DND-41 (cell line): ENCODE data around the gene CAT.

Experiments
- ATAC-seq: fragments of 200-7000 bp; cut with Tn5 transposase; 3 replicates; pipeline ENCODE4 v1.9.1; 2021; ENCODE audit warnings: low read depth; ENCODE audit not compliant: insufficient read depth
- DNase-seq: peaks from one replicate; pipeline ENCODE4 v3.0.0-alpha.2; 2020
- H2AFZ ChIP-seq: 2 replicates; pipeline ENCODE4 v1.6.0; 2012; ENCODE audit warnings: low read depth, low read length
- H3K27ac ChIP-seq: 2 replicates; pipeline ENCODE4 v1.5.1; 2012; ENCODE audit warnings: low read length, inconsistent platforms
- H3K27me3 ChIP-seq: fragments of 200-600 bp; sonication (generic); 2 replicates; pipeline ENCODE4 v1.6.0; 2012; ENCODE audit warnings: low read length, mild to moderate bottlenecking, inconsistent platforms; ENCODE audit not compliant: insufficient read depth, poor library complexity
- H3K36me3 ChIP-seq: 2 replicates; pipeline ENCODE4 v1.5.1; 2012; ENCODE audit warnings: low read length, inconsistent platforms; ENCODE audit not compliant: insufficient read depth
- H3K4me1 ChIP-seq: 2 replicates; pipeline ENCODE4 v1.5.1; 2012; ENCODE audit warnings: mild to moderate bottlenecking, low read length; ENCODE audit not compliant: insufficient read depth
- H3K4me2 ChIP-seq: 2 replicates; pipeline ENCODE4 v1.6.0; 2012; ENCODE audit warnings: mild to moderate bottlenecking, moderate library complexity, low read length, inconsistent platforms; ENCODE audit not compliant: insufficient read depth
- H3K4me3 ChIP-seq, 2 experiments: fragments of 200-600 bp in 1 of 2; shearing (Covaris generic) in 1 of 2; 2 replicates each; pipeline ENCODE4 v1.5.1; 2012 to 2016; ENCODE audit warnings: inconsistent platforms in 2 of 2, low read length in 2 of 2, mild to moderate bottlenecking in 2 of 2, low read depth in 1 of 2, moderate library complexity in 1 of 2
- H3K79me2 ChIP-seq: 2 replicates; pipeline ENCODE4 v1.6.0; 2012; ENCODE audit warnings: low read length, inconsistent platforms; ENCODE audit not compliant: insufficient read depth
- H3K9ac ChIP-seq: 2 replicates; pipeline ENCODE4 v1.6.0; 2012; ENCODE audit warnings: low read depth, mild to moderate bottlenecking, inconsistent platforms, low read length, moderate library complexity
- H3K9me3 ChIP-seq: 2 replicates; pipeline ENCODE4 v1.5.1; 2012; ENCODE audit warnings: low read length, moderate library complexity, mild to moderate bottlenecking, inconsistent platforms; ENCODE audit not compliant: insufficient read depth, severe bottlenecking
- H4K20me1 ChIP-seq: 2 replicates; pipeline ENCODE4 v1.6.0; 2012; ENCODE audit warnings: low read length; ENCODE audit not compliant: insufficient read depth
- CTCF ChIP-seq: IDR thresholded peaks from 2 replicates; pipeline ENCODE4 v1.5.1; 2012; ENCODE audit warnings: borderline replicate concordance, low read length, moderate library complexity, mild to moderate bottlenecking; ENCODE audit not compliant: poor library complexity, severe bottlenecking; ENCODE audit errors: extremely low read depth
- EZH2 ChIP-seq: IDR thresholded peaks from 3 replicates; pipeline ENCODE4 v1.6.1; 2012; ENCODE audit warnings: borderline replicate concordance, low read depth, mild to moderate bottlenecking, moderate library complexity, low read length, inconsistent platforms; ENCODE audit not compliant: severe bottlenecking

The CAT gene

GRCh38 chr11:34505874-34506273 lies 67.1 kb downstream of the CAT start:
- H3K36me3 ChIP-seq, result no peaks in the 10 kb centered on the region
- no peak overlapping the region for H3K4me2 ChIP-seq
- H3K27ac ChIP-seq, result no peak overlapping the region
- TF ChIP-seq EZH2, result no peak
- TF ChIP-seq CTCF, result no peak
- no peaks in the 10 kb centered on the region for H3K4me1 ChIP-seq
- H2AFZ ChIP-seq, result no peak overlapping the region
- no peaks in the 10 kb centered on the region for H3K9me3 ChIP-seq
- H3K9ac ChIP-seq, result no peak overlapping the region
- no peak for DNase-seq
- H3K27me3 ChIP-seq, result peaks cover 2% of the 10 kb centered on the region
- H4K20me1 ChIP-seq, result no peaks in the 10 kb centered on the region
- ATAC-seq, result no peak
- H3K79me2 ChIP-seq, result no peaks in the 10 kb centered on the region
- no peak overlapping the region for H3K4me3 ChIP-seq

- Histone ChIP-seq H4K20me1 (no peaks in the 10 kb centered on the region), H3K79me2 (no peaks in the 10 kb centered on the region), H3K9ac (no peak overlapping the region), H3K36me3 (no peaks in the 10 kb centered on the region), H3K4me1 (no peaks in the 10 kb centered on the region), H2AFZ (no peak overlapping the region), H3K27ac (no peak overlapping the region), H3K9me3 (no peaks in the 10 kb centered on the region), H3K4me2 (no peak overlapping the region), H3K4me3 (no peak overlapping the region), H3K27me3 (peaks cover 2% of the 10 kb centered on the region)
- no peak for DNase-seq
- TF ChIP-seq CTCF (no peak), EZH2 (no peak)
- ATAC-seq, result no peak
Measured at GRCh38 chr11:34507156-34507555, 68.4 kb downstream of the CAT start.

- DNase-seq (no peak), ATAC-seq (no peak)
- no peak overlapping the region for H3K9ac ChIP-seq
- H3K27me3 ChIP-seq, result peaks cover 2% of the 10 kb centered on the region
- no peak overlapping the region for H3K4me3 ChIP-seq
- no peaks in the 10 kb centered on the region for H3K4me1 ChIP-seq
- no peaks in the 10 kb centered on the region for H3K9me3 ChIP-seq
- no peak overlapping the region for H2AFZ ChIP-seq
- no peaks in the 10 kb centered on the region for H3K79me2 ChIP-seq
- H3K36me3 ChIP-seq, result no peaks in the 10 kb centered on the region
- no peak overlapping the region for H3K4me2 ChIP-seq
- TF ChIP-seq CTCF, result no peak
- no peak for TF ChIP-seq EZH2
- H3K27ac ChIP-seq, result no peak overlapping the region
- H4K20me1 ChIP-seq, result no peaks in the 10 kb centered on the region
Measured at GRCh38 chr11:34507610-34508009, 68.9 kb downstream of the CAT start.

GRCh38 chr11:34508524-34508923 lies 69.8 kb downstream of the CAT start:
- Histone ChIP-seq H2AFZ (no peak overlapping the region), H3K9me3 (no peaks in the 10 kb centered on the region), H3K79me2 (no peaks in the 10 kb centered on the region), H3K9ac (no peak overlapping the region), H3K27me3 (peaks cover 2% of the 10 kb centered on the region), H3K4me2 (no peak overlapping the region), H3K4me3 (no peak overlapping the region), H4K20me1 (no peaks in the 10 kb centered on the region), H3K36me3 (no peaks in the 10 kb centered on the region), H3K4me1 (no peaks in the 10 kb centered on the region), H3K27ac (no peak overlapping the region)
- TF ChIP-seq CTCF, result no peak
- TF ChIP-seq EZH2, result no peak
- no peak for ATAC-seq
- no peak for DNase-seq
